ENCODE results near the gene CPEB1.
A peak's percentile ranks its signal among the peaks of the same experiment; 100 is the strongest.
"Not testable (repeated sequence)": the region's sequence is repeated elsewhere in the genome, so short reads cannot be mapped to it uniquely, and the experiment has no call there.

CPEB1 gene

GRCh38 chr15:82648257-82649103, 1.3 kb upstream of the CPEB1 start:
- DNase-seq = no peak

- peak in 1 of 2 experiments; percentile 0 for DNase-seq
These were observed 683 bp upstream of the CPEB1 start for GRCh38 chr15:82647835-82648256.

- DNase-seq = no peak
These were observed 716 bp downstream of the CPEB1 start for GRCh38 chr15:82646250-82647044.

- DNase-seq = not testable (repeated sequence)
These were observed 2.0 kb downstream of the CPEB1 start for GRCh38 chr15:82644967-82645852.

GRCh38 chr15:82643992-82644391, 3.2 kb downstream of the CPEB1 start:
- no peak for DNase-seq

GRCh38 chr15:82642656-82643055, 4.5 kb downstream of the CPEB1 start:
- DNase-seq = no peak

- DNase-seq = no peak
These were observed 5.9 kb downstream of the CPEB1 start for GRCh38 chr15:82641129-82641798.

GRCh38 chr15:82640672-82641071, 6.5 kb downstream of the CPEB1 start:
- no peak for DNase-seq

- no peak for DNase-seq
These were observed 11.4 kb downstream of the CPEB1 start for GRCh38 chr15:82635798-82636197.

GRCh38 chr15:82630033-82630432, 17.1 kb downstream of the CPEB1 start:
- DNase-seq = no peak

- DNase-seq = no peak
These were observed 22.0 kb downstream of the CPEB1 start for GRCh38 chr15:82625136-82625535.

GRCh38 chr15:82624438-82624837, 22.7 kb downstream of the CPEB1 start:
- no peak for DNase-seq

GRCh38 chr15:82624008-82624407, 23.2 kb downstream of the CPEB1 start:
- no peak for DNase-seq

- DNase-seq = no peak
These were observed 25.2 kb downstream of the CPEB1 start for GRCh38 chr15:82621970-82622369.

GRCh38 chr15:82613747-82614146, 33.4 kb downstream of the CPEB1 start:
- no peak for DNase-seq

GRCh38 chr15:82611348-82611747, 35.8 kb downstream of the CPEB1 start:
- DNase-seq = no peak

- DNase-seq = no peak
These were observed 45.0 kb downstream of the CPEB1 start for GRCh38 chr15:82602195-82602594.

- no peak for DNase-seq
These were observed 47.3 kb downstream of the CPEB1 start for GRCh38 chr15:82599862-82600261.

GRCh38 chr15:82597815-82598214, 49.3 kb downstream of the CPEB1 start:
- DNase-seq = no peak

GRCh38 chr15:82595766-82596165, 51.4 kb downstream of the CPEB1 start:
- DNase-seq = no peak

GRCh38 chr15:82595203-82595602, 52.0 kb downstream of the CPEB1 start:
- no peak for DNase-seq

GRCh38 chr15:82587805-82588204, 59.4 kb downstream of the CPEB1 start:
- no peak for DNase-seq

All from NCI-H1930 (cell line).